ENCODE data around the gene NMUR1. TPM values are rescaled to one million over a fixed set of nuclear protein-coding genes. Genes with fewer than 3 reads are reported as not detected.

Gene NMUR1
- total and polyA plus RNA-seq, 2 donors (not counting 3 experiments of a cell fraction or from before 2014, with no cell fraction given), result not detected

- peaks cover 9 to 13% of the 10 kb centered on the region in 2 experiments for H3K27me3 ChIP-seq (ENCODE audit: control insufficient read depth in 2 of 2, insufficient read depth in 2 of 2, low read length in 2 of 2)
- no TSS peak for BruUV-seq (replicated peaks)
- no peak for DNase-seq (ENCODE audit: low read depth, low spot score)
- H3K9me3 ChIP-seq (replicated peaks; ENCODE audit: control insufficient read depth, insufficient read depth, low read length), result no peaks in the 10 kb centered on the region
- H3K4me3 ChIP-seq (replicated peaks in 1 of 3; ENCODE audit: insufficient read depth in 1 of 3, low read depth in 1 of 3, low read length in 3 of 3), result no peak overlapping the region
- dilution Hi-C loops (cut with MboI; ENCODE audit: extremely low pct_ligation_motif_present, low sequenced_read_pairs), result no loop called here
- intact Hi-C loops (cut with micrococcal nuclease), result no loop called here
- ChIA-PET POLR2A (no interaction called here), CTCF (interaction anchor here (1.0 to 4.8 kb wide), 6 partner anchors 14 to 146 kb away, joined by 4 to 17 read pairs (median 8); no protein-coding TSS in a partner anchor)
- TF ChIP-seq POLR2A (IDR thresholded peaks at IDR 0.05; ENCODE audit: low read depth, low read length) (no peak), GATA2 (IDR thresholded peaks at IDR 0.05; ENCODE audit: insufficient read depth, insufficient read length, low read depth, low read length) (no peak), MAX (IDR thresholded peaks at IDR 0.05; ENCODE audit: insufficient read depth, insufficient read length) (no peak)
- no peaks in the 10 kb centered on the region for H4K20me1 ChIP-seq (replicated peaks; ENCODE audit: control insufficient read depth, extremely low read depth, insufficient read depth, low read length)
- H3K4me1 ChIP-seq (ENCODE audit: control insufficient read depth, extremely low read depth, insufficient read depth, low read length), result peaks cover 3% of the 10 kb centered on the region
- no peaks in the 10 kb centered on the region for H3K36me3 ChIP-seq (ENCODE audit: control insufficient read depth in 2 of 2, extremely low read depth in 1 of 2, insufficient read depth in 2 of 2, low read length in 2 of 2)
- H3K9ac ChIP-seq (replicated peaks; ENCODE audit: extremely low read depth, insufficient read depth, low read length), result no peak overlapping the region
- no peaks in the 10 kb centered on the region for H3K9me1 ChIP-seq (replicated peaks; ENCODE audit: control insufficient read depth, extremely low read depth, insufficient read depth, low read length)
- no peak overlapping the region for H3K27ac ChIP-seq (ENCODE audit: insufficient read depth, low read depth, low read length)
- FAIRE-seq, result no peak
- no peak overlapping the region for H3K4me2 ChIP-seq (ENCODE audit: insufficient read depth, low read length)
- no peak overlapping the region for H2AFZ ChIP-seq (ENCODE audit: low read depth, low read length)
- no peaks in the 10 kb centered on the region for H3K79me2 ChIP-seq (ENCODE audit: control insufficient read depth, insufficient read depth, low read length)
Measured at GRCh38 chr2:231531466-231531865, 1.2 kb upstream of the NMUR1 start.

- TF ChIP-seq POLR2AphosphoS5 (IDR thresholded peaks at IDR 0.05; ENCODE audit: insufficient read depth, low read depth, low read length), result no peak
- H2AFZ ChIP-seq (ENCODE audit: low read depth, low read length), result no peak overlapping the region
- H3K79me2 ChIP-seq (ENCODE audit: control insufficient read depth, insufficient read depth, low read length), result no peaks in the 10 kb centered on the region
- dilution Hi-C loops (cut with MboI; ENCODE audit: extremely low pct_ligation_motif_present, low sequenced_read_pairs) (no loop called here), intact Hi-C loops (cut with micrococcal nuclease) (no loop called here)
- H3K4me2 ChIP-seq (ENCODE audit: insufficient read depth, low read length), result no peak overlapping the region
- no peaks in the 10 kb centered on the region for H4K20me1 ChIP-seq (replicated peaks; ENCODE audit: control insufficient read depth, extremely low read depth, insufficient read depth, low read length)
- H3K36me3 ChIP-seq (ENCODE audit: control insufficient read depth in 2 of 2, extremely low read depth in 1 of 2, insufficient read depth in 2 of 2, low read length in 2 of 2), result no peaks in the 10 kb centered on the region
- H3K9me1 ChIP-seq (replicated peaks; ENCODE audit: control insufficient read depth, extremely low read depth, insufficient read depth, low read length), result no peaks in the 10 kb centered on the region
- BruUV-seq (replicated peaks), result no TSS peak
- no peaks in the 10 kb centered on the region for H3K4me1 ChIP-seq (ENCODE audit: control insufficient read depth, extremely low read depth, insufficient read depth, low read length)
- H3K9me3 ChIP-seq (replicated peaks; ENCODE audit: control insufficient read depth, insufficient read depth, low read length), result no peaks in the 10 kb centered on the region
- CTCF ChIA-PET, result interaction anchor here (1.4 to 1.8 kb wide), 2 partner anchors 9 to 11 kb away, joined by 5 to 11 read pairs; no protein-coding TSS in a partner anchor
- FAIRE-seq (no peak), DNase-seq (ENCODE audit: low read depth, low spot score) (no peak)
- H3K4me3 ChIP-seq (replicated peaks in 1 of 3; ENCODE audit: insufficient read depth in 1 of 3, low read depth in 1 of 3, low read length in 3 of 3), result no peak overlapping the region
- no peak overlapping the region for H3K27ac ChIP-seq (ENCODE audit: insufficient read depth, low read depth, low read length)
- no peak overlapping the region for H3K9ac ChIP-seq (replicated peaks; ENCODE audit: extremely low read depth, insufficient read depth, low read length)
- peaks cover 9 to 13% of the 10 kb centered on the region in 2 experiments for H3K27me3 ChIP-seq (ENCODE audit: control insufficient read depth in 2 of 2, insufficient read depth in 2 of 2, low read length in 2 of 2)
- POLR2A ChIA-PET, result no interaction called here
Measured at GRCh38 chr2:231528636-231529030, 1.6 kb downstream of the NMUR1 start.
